ENCODE data around the gene NUP214. TPM values are rescaled to one million over a fixed set of nuclear protein-coding genes. Genes with fewer than 3 reads are reported as not detected.
"Not testable (repeated sequence)": the region's sequence is repeated elsewhere in the genome, so short reads cannot be mapped to it uniquely, and the experiment has no call there.

NUP214 gene
- total RNA-seq, 1 experiment from 2014 or later: 34.9 TPM

GRCh38 chr9:131099102-131099606 lies 26.2 kb upstream of the NUP214 start:
- CTCF ChIA-PET: interaction anchor here (1.1 to 1.3 kb wide), 2 partner anchors 32 to 68 kb away, joined by 3 read pairs; no protein-coding TSS in a partner anchor
- in situ Hi-C loops (cut with HindIII; ENCODE audit: low pct_unique_long_range_greater_than_20kb, low sequenced_read_pairs): no loop called here

DNA sequence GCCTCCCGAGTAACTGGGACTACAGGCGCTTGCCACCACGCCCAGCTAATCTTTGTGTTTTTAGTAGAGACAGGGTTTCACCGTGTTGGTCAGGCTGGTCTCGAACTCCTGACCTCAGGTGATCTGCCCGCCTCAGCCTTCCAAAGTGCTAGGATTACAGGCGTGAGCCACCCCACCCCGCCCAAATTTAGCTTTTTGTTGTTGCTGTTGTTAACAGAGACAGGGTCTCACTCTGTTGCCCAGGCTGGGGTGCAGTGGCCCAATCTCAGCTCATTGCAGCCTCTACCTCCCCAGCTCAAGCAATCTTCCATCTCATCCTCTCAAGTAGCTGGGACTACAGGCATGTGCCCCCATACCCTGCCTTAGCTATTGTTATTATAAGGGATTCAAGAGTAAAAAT lies 25.5 kb upstream of the NUP214 start:
- H3K4me3 ChIP-seq (ENCODE audit: low read depth in 2 of 2, low read length in 2 of 2); H3K4me1 ChIP-seq (ENCODE audit: control insufficient read depth, insufficient read depth, low read length); POLR2A ChIA-PET; DNase-seq (ENCODE audit: low read depth, low spot score); H3K27me3 ChIP-seq (ENCODE audit: control insufficient read depth, insufficient read depth, low read length); intact Hi-C loops (cut with micrococcal nuclease; ENCODE audit: unreplicated experiment); in situ Hi-C loops (cut with HindIII; ENCODE audit: low pct_unique_long_range_greater_than_20kb, low sequenced_read_pairs); ATAC-seq; H3K27ac ChIP-seq (ENCODE audit: low read length); BruUV-seq (replicated peaks); H3K36me3 ChIP-seq (ENCODE audit: control insufficient read depth, insufficient read depth, low read length); H3K9me3 ChIP-seq (ENCODE audit: control insufficient read depth, insufficient read depth, low read depth, low read length): not testable (repeated sequence)
- CTCF ChIA-PET: interaction anchor here (1.3 kb wide), 1 partner anchor 68 kb away, joined by 3 read pairs; no protein-coding TSS in a partner anchor

More at GRCh38 chr9:131099102-131099606, 26.2 kb upstream of the NUP214 start:
- Histone ChIP-seq H3K27ac (ENCODE audit: low read length) (no peak overlapping the region), H3K27me3 (ENCODE audit: control insufficient read depth, insufficient read depth, low read length) (no peaks in the 10 kb centered on the region), H3K36me3 (ENCODE audit: control insufficient read depth, insufficient read depth, low read length) (no peaks in the 10 kb centered on the region; the same call in 1 of the 2 replicates), H3K4me3 (ENCODE audit: low read depth in 2 of 2, low read length in 2 of 2) (no peak overlapping the region), H3K9me3 (ENCODE audit: control insufficient read depth, insufficient read depth, low read depth, low read length) (no peaks in the 10 kb centered on the region), H3K4me1 (ENCODE audit: control insufficient read depth, insufficient read depth, low read length) (0 out of 2 replicates have a peak, but pooled peaks cover 5% of the 10 kb centered on the region)
- TF ChIP-seq CTCF (IDR thresholded peaks at IDR 0.05) (no peak), POLR2AphosphoS5 (IDR thresholded peaks at IDR 0.05; ENCODE audit: low read depth, low read length) (no peak), SIN3A (IDR thresholded peaks at IDR 0.05; ENCODE audit: borderline replicate concordance, insufficient read depth, low read depth, low read length) (no peak), TCF7L2 (IDR thresholded peaks at IDR 0.05; ENCODE audit: low read depth, low read length) (no peak), REST (IDR thresholded peaks at IDR 0.05; ENCODE audit: insufficient read depth in 1 of 2, low read depth in 2 of 2, low read length in 1 of 2) (no peak)
- no peak for DNase-seq (ENCODE audit: low read depth, low spot score)
- no peak for ATAC-seq
- BruUV-seq (replicated peaks): no TSS peak
- POLR2A ChIA-PET: no interaction called here
- intact Hi-C loops (cut with micrococcal nuclease; ENCODE audit: unreplicated experiment): no loop called here

DNA sequence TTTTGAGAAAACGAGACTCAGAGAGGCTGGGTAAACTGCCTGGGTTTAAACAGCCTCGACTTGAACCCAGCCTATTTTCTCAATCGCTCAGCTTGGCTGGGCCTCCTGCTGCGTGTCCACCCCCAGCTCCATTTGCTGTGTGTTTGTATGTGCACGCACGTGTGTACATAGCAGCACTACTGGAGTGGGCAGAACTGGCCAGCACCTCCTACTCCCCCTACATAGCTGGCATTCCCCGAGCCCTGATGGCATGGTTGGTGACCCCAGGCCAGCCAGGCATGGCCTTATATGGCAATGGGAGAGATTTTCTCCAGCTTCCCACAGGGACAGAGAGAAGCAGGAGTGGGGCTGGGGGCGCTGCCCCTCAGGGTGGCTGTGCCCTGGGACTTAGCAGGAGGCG lies 24.9 kb upstream of the NUP214 start:
- BruUV-seq (replicated peaks): no TSS peak
- H3K27ac ChIP-seq (ENCODE audit: low read length): no peak overlapping the region
- POLR2A ChIA-PET: no interaction called here
- intact Hi-C loops (cut with micrococcal nuclease; ENCODE audit: unreplicated experiment): no loop called here
- in situ Hi-C loops (cut with HindIII; ENCODE audit: low pct_unique_long_range_greater_than_20kb, low sequenced_read_pairs): no loop called here
- no peak for DNase-seq (ENCODE audit: low read depth, low spot score)
- ATAC-seq: no peak
- CTCF ChIA-PET: no interaction called here
- no peaks in the 10 kb centered on the region for H3K9me3 ChIP-seq (ENCODE audit: control insufficient read depth, insufficient read depth, low read depth, low read length)
- no peaks in the 10 kb centered on the region; the same call in 1 of the 2 replicates for H3K36me3 ChIP-seq (ENCODE audit: control insufficient read depth, insufficient read depth, low read length)
- TF ChIP-seq CTCF (IDR thresholded peaks at IDR 0.05) (no peak), POLR2AphosphoS5 (IDR thresholded peaks at IDR 0.05; ENCODE audit: low read depth, low read length) (no peak), REST (IDR thresholded peaks at IDR 0.05; ENCODE audit: insufficient read depth in 1 of 2, low read depth in 2 of 2, low read length in 1 of 2) (no peak), SIN3A (IDR thresholded peaks at IDR 0.05; ENCODE audit: borderline replicate concordance, insufficient read depth, low read depth, low read length) (no peak), TCF7L2 (IDR thresholded peaks at IDR 0.05; ENCODE audit: low read depth, low read length) (no peak)
- no peaks in the 10 kb centered on the region for H3K27me3 ChIP-seq (ENCODE audit: control insufficient read depth, insufficient read depth, low read length)
- H3K4me1 ChIP-seq (ENCODE audit: control insufficient read depth, insufficient read depth, low read length): 0 out of 2 replicates have a peak, but pooled peaks cover 5% of the 10 kb centered on the region
- no peak overlapping the region for H3K4me3 ChIP-seq (ENCODE audit: low read depth in 2 of 2, low read length in 2 of 2)

Data from Panc1 (cell line).